HG02642 (cell line): ENCODE results near the gene MORN1.
A peak's percentile ranks its signal among the peaks of the same experiment; 100 is the strongest.

Source experiments
- ATAC-seq: cut with Tn5 transposase; IDR thresholded peaks from one replicate; pipeline ENCODE4 v1.9.1; 2021; ENCODE audit warnings: mild to moderate bottlenecking; ENCODE audit not compliant: unreplicated experiment, poor library complexity

Gene MORN1

GRCh38 chr1:2406451-2407041 lies 15.2 kb upstream of the MORN1 start:
- no peak for ATAC-seq

- no peak for ATAC-seq
Observed at GRCh38 chr1:2405588-2406295, 14.4 kb upstream of the MORN1 start.

GRCh38 chr1:2404890-2405511 lies 13.6 kb upstream of the MORN1 start:
- ATAC-seq, result no peak

GRCh38 chr1:2404142-2404889 lies 13.0 kb upstream of the MORN1 start:
- no peak for ATAC-seq

GRCh38 chr1:2403273-2403672 lies 11.9 kb upstream of the MORN1 start:
- no peak for ATAC-seq

- no peak for ATAC-seq
Observed at GRCh38 chr1:2402420-2402819, 11.1 kb upstream of the MORN1 start.

GRCh38 chr1:2400950-2401649 lies 9.7 kb upstream of the MORN1 start:
- ATAC-seq, result no peak

GRCh38 chr1:2400576-2400909 lies 9.2 kb upstream of the MORN1 start:
- no peak for ATAC-seq

GRCh38 chr1:2399890-2400575 lies 8.7 kb upstream of the MORN1 start:
- ATAC-seq, result no peak

- no peak for ATAC-seq
Observed at GRCh38 chr1:2398871-2399270, 7.5 kb upstream of the MORN1 start.

- ATAC-seq, result no peak
Observed at GRCh38 chr1:2397007-2397679, 5.8 kb upstream of the MORN1 start.

- no peak for ATAC-seq
Observed at GRCh38 chr1:2396476-2396875, 5.1 kb upstream of the MORN1 start.

GRCh38 chr1:2396059-2396458 lies 4.7 kb upstream of the MORN1 start:
- no peak for ATAC-seq

GRCh38 chr1:2395245-2395644 lies 3.9 kb upstream of the MORN1 start:
- no peak for ATAC-seq

- no peak for ATAC-seq
Observed at GRCh38 chr1:2394761-2395160, 3.4 kb upstream of the MORN1 start.

GRCh38 chr1:2394220-2394619 lies 2.9 kb upstream of the MORN1 start:
- no peak for ATAC-seq

- ATAC-seq, result no peak
Observed at GRCh38 chr1:2393471-2393877, 2.1 kb upstream of the MORN1 start.

GRCh38 chr1:2392686-2393085 lies 1.3 kb upstream of the MORN1 start:
- no peak for ATAC-seq

GRCh38 chr1:2391931-2392509 lies 666 bp upstream of the MORN1 start:
- ATAC-seq, result peak; percentile 25
